B cell (primary cell): ENCODE data around the gene CCR9. TPM values are rescaled to one million over a fixed set of nuclear protein-coding genes. Genes with fewer than 3 reads are reported as not detected.
A peak's percentile ranks its signal among the peaks of the same experiment; 100 is the strongest.

ENCODE experiments used
- ATAC-seq: fragments of 200-7000 bp; cut with Tn5 transposase; one replicate; pipeline ENCODE4 v1.10.0; 2021; ENCODE audit warnings: low read depth, mild to moderate bottlenecking, moderate number of reproducible peaks, moderate library complexity
- CTCF ChIA-PET: fragments of 350-600 bp; sonication (Branson Sonifier 250); formaldehyde crosslinking; loops from one replicate; lab custom pipeline; 2021; ENCODE audit warnings: antibody characterized with exemption, inconsistent platforms; lab: Charles Lee
- POLR2A ChIA-PET: fragments of 350-600 bp; sonication (Branson Sonifier 250); formaldehyde crosslinking; loops from one replicate; lab custom pipeline; 2021; ENCODE audit warnings: antibody characterized with exemption; lab: Charles Lee
- DNase-seq: peaks from one replicate; pipeline ENCODE4 v3.0.0; 2013
- H2AFZ ChIP-seq: 2 replicates; pipeline ENCODE4 v1.6.1; 2012; ENCODE audit warnings: mild to moderate bottlenecking, low read depth, low read length; ENCODE audit not compliant: insufficient read depth, poor library complexity, severe bottlenecking
- H3K27ac ChIP-seq, 2 donors: 1 replicate in 1 of 2; 2 replicates in 1 of 2; pipeline ENCODE4 v1.5.1; 2012 to 2013; ENCODE audit warnings: low read length in 2 of 2, mild to moderate bottlenecking in 2 of 2, moderate library complexity in 1 of 2
- H3K27me3 ChIP-seq, 4 experiments: fragments of 200-600 bp in 1 of 4; sonication (generic) in 1 of 4; replicated peaks in 1 of 4; 1 replicate in 2 of 4; 2 replicates in 2 of 4; pipeline versions ENCODE4 v1.6.1 to v1.7.0; 2013 to 2016; ENCODE audit warnings: low read length in 3 of 4, mild to moderate bottlenecking in 2 of 4, mixed read lengths in 1 of 4, moderate library complexity in 1 of 4; ENCODE audit not compliant: insufficient read depth in 4 of 4, control insufficient read depth in 3 of 4; ENCODE audit errors: control extremely low read depth in 1 of 4
- H3K36me3 ChIP-seq, 2 experiments: replicated peaks in 1 of 2; 1 replicate in 1 of 2; 2 replicates in 1 of 2; pipeline versions ENCODE4 v1.6.1 to v1.7.1; 2013; ENCODE audit warnings: low read length in 1 of 2; ENCODE audit not compliant: insufficient read depth in 2 of 2, control insufficient read depth in 1 of 2; ENCODE audit errors: control extremely low read depth in 1 of 2, extremely low read depth in 1 of 2
- H3K4me1 ChIP-seq, 2 donors: fragments of 200-600 bp in 1 of 2; sonication (generic) in 1 of 2; 1 replicate in 1 of 2; 2 replicates in 1 of 2; pipeline versions ENCODE4 v1.5.1 to v1.6.1; 2013 to 2017; ENCODE audit warnings: low read length in 2 of 2; ENCODE audit not compliant: control insufficient read depth in 2 of 2, insufficient read depth in 2 of 2
- H3K4me2 ChIP-seq: replicated peaks from 2 replicates; pipeline ENCODE3; 2012; ENCODE audit warnings: mild to moderate bottlenecking, low read depth, low read length; ENCODE audit not compliant: poor library complexity, severe bottlenecking
- H3K4me3 ChIP-seq, 5 experiments: fragments of 200-600 bp in 1 of 5; sonication (generic) in 1 of 5; 1 replicate in 3 of 5; 2 replicates in 2 of 5; pipeline versions ENCODE4 v1.5.1 to v1.7.0; 2011 to 2016; ENCODE audit warnings: low read length in 4 of 5, mild to moderate bottlenecking in 4 of 5, low read depth in 2 of 5, control low read depth in 1 of 5, moderate library complexity in 1 of 5; ENCODE audit not compliant: insufficient read depth in 1 of 5; ENCODE audit errors: control extremely low read depth in 1 of 5, extremely low read depth in 1 of 5
- H3K79me2 ChIP-seq: fragments of 200-600 bp; sonication (generic); one replicate; pipeline ENCODE4 v1.6.0; 2016; ENCODE audit warnings: low read length; ENCODE audit not compliant: control insufficient read depth, insufficient read depth
- H3K9ac ChIP-seq: fragments of 200-600 bp; sonication (generic); 2 replicates; pipeline ENCODE4 v1.6.1; 2017; ENCODE audit warnings: mild to moderate bottlenecking, low read length, moderate library complexity
- H3K9me3 ChIP-seq, 3 donors: one replicate each; pipeline versions ENCODE4 v1.6.1 to v1.7.1; 2013; ENCODE audit warnings: low read length in 2 of 3; ENCODE audit not compliant: control insufficient read depth in 2 of 3, insufficient read depth in 1 of 3; ENCODE audit errors: control extremely low read depth in 1 of 3
- H4K20me1 ChIP-seq: 2 replicates; pipeline ENCODE4 v1.6.0; 2012; ENCODE audit warnings: mild to moderate bottlenecking, low read length; ENCODE audit not compliant: insufficient read depth, control insufficient read depth, poor library complexity, severe bottlenecking
- H3K27ac Mint-ChIP-seq: one replicate; pipeline ENCODE4 v1.8.0; 2021; ENCODE audit warnings: mixed read lengths
- H3K27me3 Mint-ChIP-seq: one replicate; pipeline ENCODE4 v1.8.0; 2021; ENCODE audit warnings: mixed read lengths
- H3K4me1 Mint-ChIP-seq: one replicate; pipeline ENCODE4 v1.8.0; 2021; ENCODE audit warnings: mixed read lengths
- H3K4me3 Mint-ChIP-seq: one replicate; pipeline ENCODE4 v1.8.0; 2021; ENCODE audit warnings: mixed read lengths
- H3K9me3 Mint-ChIP-seq: one replicate; pipeline ENCODE4 v1.8.0; 2022; ENCODE audit warnings: mixed read lengths; ENCODE audit not compliant: insufficient read depth
- EZH2 ChIP-seq: IDR thresholded peaks from 2 replicates; pipeline ENCODE4 v1.6.1; 2012; ENCODE audit warnings: borderline replicate concordance, low read depth, mild to moderate bottlenecking, moderate library complexity, low read length; ENCODE audit not compliant: insufficient read depth, poor library complexity, severe bottlenecking
- WGBS: methylation state at CpG from one replicate; pipeline ENCODE4 v1.1.5; 2013; ENCODE audit warnings: missing lambda C conversion rate; ENCODE audit not compliant: insufficient coverage; 5-methylcytosine and 5-hydroxymethylcytosine counted together
- intact Hi-C: fragments of 100-400 bp; cut with micrococcal nuclease; formaldehyde crosslinking; loops from one replicate; pipeline ENCODE4 v1.10.0; 2022
- polyA plus RNA-seq: library from polyadenylated mRNA; depleted of rRNA; stranded (reverse); fragments of >200 nt; gene quantifications from 2 replicates; pipeline ENCODE4 v1.2.3, GENCODE V29; 2012
- total RNA-seq, 2 donors: library from RNA; stranded (reverse); fragments of 120-200 nt in 1 of 2; gene quantifications; 1 replicate in 1 of 2; 2 replicates in 1 of 2; pipeline versions ENCODE4 v1.2.3 to v1.2.4, GENCODE V29; 2013 to 2022
- TF ChIP-seq, protein P1 (sequence below): fragments of 200-600 bp; IDR thresholded peaks from one replicate; pipeline ENCODE4 v1.8.0; 2022; ENCODE audit warnings: antibody characterized with exemption, mild to moderate bottlenecking

CCR9 gene
- total and polyA plus RNA-seq, 2 donors (not counting 1 experiment from before 2014, with no cell fraction given): 0.76 to 1.1 TPM

DNA sequence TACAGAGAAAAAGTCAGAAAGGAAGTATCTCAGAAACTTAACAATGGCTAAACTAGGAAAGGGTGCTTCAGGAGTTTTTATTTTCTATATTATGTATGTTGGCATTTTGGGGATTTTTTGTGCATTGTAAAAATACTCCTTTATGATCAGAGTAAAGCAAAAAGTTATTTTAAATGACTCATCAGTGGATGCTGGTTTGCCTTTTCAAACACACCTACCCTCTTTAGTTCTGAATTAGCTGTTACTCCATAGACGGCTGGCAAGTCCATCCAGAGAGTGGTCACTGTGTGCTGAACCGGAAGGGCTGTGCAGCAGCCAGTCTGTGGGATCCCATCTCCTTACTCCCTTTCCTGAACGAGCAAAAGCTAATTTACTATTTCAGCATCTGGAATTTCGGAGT is 942 bp downstream of the CCR9 start:
- POLR2A ChIA-PET: no interaction called here
- no peaks in the 10 kb centered on the region for H4K20me1 ChIP-seq
- intact Hi-C loops: no loop called here

DNA sequence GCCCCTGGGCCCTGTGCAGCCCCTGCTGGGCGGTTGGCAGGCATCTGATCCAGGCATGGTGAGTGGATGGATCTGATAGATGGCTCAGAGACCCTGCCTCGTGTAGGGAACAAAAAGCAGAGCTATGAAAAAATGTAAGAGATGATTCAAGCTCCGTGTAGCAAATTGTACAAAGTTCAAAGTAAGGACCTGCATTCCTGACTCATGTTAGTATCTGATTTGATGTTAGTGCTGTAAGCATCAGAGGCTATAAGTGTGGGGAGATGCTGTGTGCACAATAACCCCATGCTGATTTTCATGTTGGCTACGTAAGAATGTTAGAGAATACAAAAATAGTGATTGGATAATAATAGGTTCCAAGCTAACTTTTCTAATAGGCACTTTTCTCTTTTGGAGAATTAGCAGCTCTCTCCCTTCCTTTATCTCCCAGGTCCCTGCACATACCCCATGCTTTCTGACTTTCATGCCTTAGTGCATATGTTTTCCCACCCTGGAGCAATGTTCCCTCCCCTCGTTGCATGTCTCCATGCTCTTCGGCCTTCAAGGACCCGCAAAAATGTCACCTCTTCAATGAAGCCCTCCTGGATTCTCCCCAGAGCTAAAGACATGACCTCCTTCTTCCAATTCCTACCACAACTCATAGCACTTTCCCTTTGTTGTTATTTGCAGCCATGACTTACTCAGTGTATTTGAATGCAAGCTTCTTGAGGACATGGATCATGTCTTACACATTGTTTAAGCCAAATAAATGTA is 1.6 kb downstream of the CCR9 start:
- Histone ChIP-seq H3K4me3 (no peak overlapping the region), H3K36me3 (no peaks in the 10 kb centered on the region), H3K4me1 (peaks cover 35 to 44% of the 10 kb centered on the region in 2 donors), H4K20me1 (no peaks in the 10 kb centered on the region), H3K79me2 (no peaks in the 10 kb centered on the region), H3K27ac (no peak overlapping the region), H2AFZ (no peak overlapping the region), H3K27me3 (no peaks in the 10 kb centered on the region), H3K4me2 (peak overlapping the region; percentile 50), H3K9me3 (no peaks in the 10 kb centered on the region), H3K9ac (no peak overlapping the region)
- TF ChIP-seq, protein P1, sequence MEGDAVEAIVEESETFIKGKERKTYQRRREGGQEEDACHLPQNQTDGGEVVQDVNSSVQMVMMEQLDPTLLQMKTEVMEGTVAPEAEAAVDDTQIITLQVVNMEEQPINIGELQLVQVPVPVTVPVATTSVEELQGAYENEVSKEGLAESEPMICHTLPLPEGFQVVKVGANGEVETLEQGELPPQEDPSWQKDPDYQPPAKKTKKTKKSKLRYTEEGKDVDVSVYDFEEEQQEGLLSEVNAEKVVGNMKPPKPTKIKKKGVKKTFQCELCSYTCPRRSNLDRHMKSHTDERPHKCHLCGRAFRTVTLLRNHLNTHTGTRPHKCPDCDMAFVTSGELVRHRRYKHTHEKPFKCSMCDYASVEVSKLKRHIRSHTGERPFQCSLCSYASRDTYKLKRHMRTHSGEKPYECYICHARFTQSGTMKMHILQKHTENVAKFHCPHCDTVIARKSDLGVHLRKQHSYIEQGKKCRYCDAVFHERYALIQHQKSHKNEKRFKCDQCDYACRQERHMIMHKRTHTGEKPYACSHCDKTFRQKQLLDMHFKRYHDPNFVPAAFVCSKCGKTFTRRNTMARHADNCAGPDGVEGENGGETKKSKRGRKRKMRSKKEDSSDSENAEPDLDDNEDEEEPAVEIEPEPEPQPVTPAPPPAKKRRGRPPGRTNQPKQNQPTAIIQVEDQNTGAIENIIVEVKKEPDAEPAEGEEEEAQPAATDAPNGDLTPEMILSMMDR: no peak
- TF ChIP-seq EZH2: no peak
- Mint-ChIP-seq H3K9me3 (no peaks in the 10 kb centered on the region), H3K27ac (peak overlapping the region; percentile 62), H3K4me1 (peaks cover 52% of the 10 kb centered on the region), H3K4me3 (no peak overlapping the region), H3K27me3 (no peaks in the 10 kb centered on the region)
- CTCF ChIA-PET: interaction anchor here (1.6 kb wide), 1 partner anchor 51 kb away, joined by 6 read pairs; no protein-coding TSS in a partner anchor
- ATAC-seq (no peak), DNase-seq (no peak)
- intact Hi-C loops: no loop called here
- POLR2A ChIA-PET: no interaction called here
- WGBS: 86% methylated on average over 6 of the region's 7 CpGs

More for the DNA sequence above, 942 bp downstream of the CCR9 start:
- Histone ChIP-seq H3K79me2 (no peaks in the 10 kb centered on the region), H3K4me3 (no peak overlapping the region), H3K4me2 (no peak overlapping the region), H3K9me3 (no peaks in the 10 kb centered on the region), H3K36me3 (no peaks in the 10 kb centered on the region), H2AFZ (no peak overlapping the region), H3K4me1 (peaks cover 28 to 38% of the 10 kb centered on the region in 2 donors), H3K27me3 (no peaks in the 10 kb centered on the region), H3K9ac (no peak overlapping the region), H3K27ac (no peak overlapping the region)
- ATAC-seq (no peak), DNase-seq (no peak)
- Mint-ChIP-seq H3K9me3 (no peaks in the 10 kb centered on the region), H3K27ac (peak overlapping the region; percentile 0), H3K27me3 (no peaks in the 10 kb centered on the region), H3K4me3 (no peak overlapping the region), H3K4me1 (peaks cover 46% of the 10 kb centered on the region)
- TF ChIP-seq EZH2: no peak
- TF ChIP-seq, protein P1: no peak
- 92% methylated on average over 3 of the region's 4 CpGs for WGBS
- CTCF ChIA-PET: interaction anchor here (1.6 kb wide), 1 partner anchor 51 kb away, joined by 6 read pairs; no protein-coding TSS in a partner anchor
